ENCODE data around the gene HPD. TPM values are rescaled to one million over a fixed set of nuclear protein-coding genes. Genes with fewer than 3 reads are reported as not detected.

Gene HPD
- total RNA-seq, result 1 to 10 TPM in 1 of 4 donors, not detected in 3; 1.9 TPM

GRCh38 chr12:121858662-121859572 lies at the start of gene HPD:
Gene HPD (minus strand): TSS chr12:121858859. CDS start chr12:121858823, 36 bp downstream.
- DNase-seq, result peak; percentile 84 to 88
- Histone ChIP-seq H3K9me3 (no peaks in the 10 kb centered on the region), H3K27me3 (no peaks in the 10 kb centered on the region), H3K4me1 (peaks cover 15 to 18% of the 10 kb centered on the region in 2 donors), H3K27ac (peak within 1 kb of the TSS; percentile 93 to 94), H3K4me3 (no peak within 1 kb of the TSS), H3K36me3 (no peaks in the 10 kb centered on the region)
- TF ChIP-seq, protein P1, sequence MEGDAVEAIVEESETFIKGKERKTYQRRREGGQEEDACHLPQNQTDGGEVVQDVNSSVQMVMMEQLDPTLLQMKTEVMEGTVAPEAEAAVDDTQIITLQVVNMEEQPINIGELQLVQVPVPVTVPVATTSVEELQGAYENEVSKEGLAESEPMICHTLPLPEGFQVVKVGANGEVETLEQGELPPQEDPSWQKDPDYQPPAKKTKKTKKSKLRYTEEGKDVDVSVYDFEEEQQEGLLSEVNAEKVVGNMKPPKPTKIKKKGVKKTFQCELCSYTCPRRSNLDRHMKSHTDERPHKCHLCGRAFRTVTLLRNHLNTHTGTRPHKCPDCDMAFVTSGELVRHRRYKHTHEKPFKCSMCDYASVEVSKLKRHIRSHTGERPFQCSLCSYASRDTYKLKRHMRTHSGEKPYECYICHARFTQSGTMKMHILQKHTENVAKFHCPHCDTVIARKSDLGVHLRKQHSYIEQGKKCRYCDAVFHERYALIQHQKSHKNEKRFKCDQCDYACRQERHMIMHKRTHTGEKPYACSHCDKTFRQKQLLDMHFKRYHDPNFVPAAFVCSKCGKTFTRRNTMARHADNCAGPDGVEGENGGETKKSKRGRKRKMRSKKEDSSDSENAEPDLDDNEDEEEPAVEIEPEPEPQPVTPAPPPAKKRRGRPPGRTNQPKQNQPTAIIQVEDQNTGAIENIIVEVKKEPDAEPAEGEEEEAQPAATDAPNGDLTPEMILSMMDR (IDR thresholded peaks at IDR 0.05), result no peak
- no peak for TF ChIP-seq POLR2A (IDR thresholded peaks at IDR 0.05)
- intact Hi-C loops (cut with DNase I; ENCODE audit: low total_unique reads), result no loop called here

GRCh38 chr12:121905746-121906145 lies 47.1 kb upstream of the HPD start:
- TF ChIP-seq, protein P1 (IDR thresholded peaks at IDR 0.05), result no peak
- no peak for TF ChIP-seq POLR2A (IDR thresholded peaks at IDR 0.05)
- H3K27ac ChIP-seq, result no peak overlapping the region
- no peaks in the 10 kb centered on the region for H3K9me3 ChIP-seq
- no peak overlapping the region for H3K4me3 ChIP-seq
- DNase-seq, result no peak
- no peaks in the 10 kb centered on the region for H3K36me3 ChIP-seq
- no peaks in the 10 kb centered on the region for H3K27me3 ChIP-seq
- H3K4me1 ChIP-seq, result no peaks in the 10 kb centered on the region
- intact Hi-C loops (cut with DNase I; ENCODE audit: low total_unique reads), result no loop called here

GRCh38 chr12:121903202-121903601 lies 44.5 kb upstream of the HPD start:
- Histone ChIP-seq H3K27ac (no peak overlapping the region), H3K9me3 (no peaks in the 10 kb centered on the region), H3K36me3 (no peaks in the 10 kb centered on the region), H3K27me3 (no peaks in the 10 kb centered on the region), H3K4me3 (no peak overlapping the region), H3K4me1 (no peaks in the 10 kb centered on the region)
- intact Hi-C loops (cut with DNase I; ENCODE audit: low total_unique reads), result no loop called here
- TF ChIP-seq, protein P1 (IDR thresholded peaks at IDR 0.05), result no peak
- no peak for TF ChIP-seq POLR2A (IDR thresholded peaks at IDR 0.05)
- DNase-seq, result no peak

GRCh38 chr12:121899590-121899989 lies 40.9 kb upstream of the HPD start:
- TF ChIP-seq, protein P1 (IDR thresholded peaks at IDR 0.05), result no peak
- no peak for TF ChIP-seq POLR2A (IDR thresholded peaks at IDR 0.05)
- Histone ChIP-seq H3K36me3 (no peaks in the 10 kb centered on the region), H3K27me3 (no peaks in the 10 kb centered on the region), H3K9me3 (no peaks in the 10 kb centered on the region), H3K4me1 (no peaks in the 10 kb centered on the region), H3K4me3 (no peak overlapping the region), H3K27ac (no peak overlapping the region)
- no peak for DNase-seq
- intact Hi-C loops (cut with DNase I; ENCODE audit: low total_unique reads), result no loop called here

DNA sequence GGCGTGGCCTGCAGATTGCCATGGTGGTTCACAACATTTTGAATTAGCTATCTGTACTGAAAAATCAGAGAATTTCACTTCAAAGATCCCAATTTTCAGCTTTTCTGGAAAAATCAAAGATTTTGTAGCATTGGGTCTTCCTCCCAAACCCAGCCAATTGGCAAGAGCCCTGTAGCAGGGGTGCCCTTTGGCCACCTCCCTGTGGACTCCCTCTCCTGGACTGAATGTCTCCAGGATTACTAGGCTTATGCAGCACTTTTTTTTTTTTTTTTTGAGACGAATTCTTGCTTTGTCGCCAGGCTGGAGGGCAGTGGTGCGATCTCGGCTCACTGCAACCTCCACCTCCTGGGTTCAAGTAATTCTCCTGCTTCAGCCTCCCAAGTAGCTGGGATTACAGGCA lies 39.6 kb upstream of the HPD start:
- H3K9me3 ChIP-seq, result no peaks in the 10 kb centered on the region
- no peak overlapping the region for H3K4me3 ChIP-seq
- H3K36me3 ChIP-seq, result no peaks in the 10 kb centered on the region
- intact Hi-C loops (cut with DNase I; ENCODE audit: low total_unique reads), result no loop called here
- H3K27ac ChIP-seq, result no peak overlapping the region
- no peaks in the 10 kb centered on the region for H3K27me3 ChIP-seq
- TF ChIP-seq POLR2A (IDR thresholded peaks at IDR 0.05), result no peak
- TF ChIP-seq, protein P1 (IDR thresholded peaks at IDR 0.05), result no peak
- no peak for DNase-seq
- no peaks in the 10 kb centered on the region for H3K4me1 ChIP-seq

All from uterus (tissue), 4 donors.